GM12878 (cell line): ENCODE data around the gene HYI. TPM values are rescaled to one million over a fixed set of nuclear protein-coding genes. Genes with fewer than 3 reads are reported as not detected.

ENCODE experiments used
- ATAC-seq: fragments of 200-7000 bp; cut with Tn5 transposase; 3 replicates; pipeline ENCODE4 v1.9.1; 2020; ENCODE audit warnings: mild to moderate bottlenecking, moderate library complexity
- BruUV-seq: library from RNA; stranded (reverse); fragments of 400-500 nt; replicated peaks from 2 replicates; lab custom pipeline; 2021; lab: Mats Ljungman, UMichigan
- CTCF ChIA-PET: fragments of 300-600 bp; sonication (Branson Sonifier 250); formaldehyde crosslinking; extraction: SDS; loops from one replicate; lab custom pipeline; 2021; ENCODE audit warnings: inconsistent platforms; lab: Yijun Ruan, JAX
- POLR2A ChIA-PET: fragments of 350-600 bp; formaldehyde crosslinking; extraction: SDS; loops from one replicate; lab custom pipeline; 2021; ENCODE audit warnings: inconsistent platforms; lab: Charles Lee
- RAD21 ChIA-PET: fragments of 300-600 bp; sonication (Branson Sonifier 250); formaldehyde crosslinking; loops from one replicate; lab custom pipeline; 2023; ENCODE audit warnings: antibody characterized with exemption; ENCODE audit not compliant: unreplicated experiment; lab: Charles Lee
- SMC1A ChIA-PET: fragments of 300-600 bp; sonication (Branson Sonifier 250); formaldehyde crosslinking; loops from one replicate; lab custom pipeline; 2023; ENCODE audit not compliant: unreplicated experiment, uncharacterized antibody; lab: Charles Lee
- DNase-seq: peaks from one replicate; pipeline ENCODE4 v3.0.0-alpha.2; 2011; ENCODE audit warnings: low read depth, low spot score
- FAIRE-seq: peaks from 3 replicates; lab custom pipeline; 2011; peaks lifted over from hg19 to GRCh38; lab: Jason Lieb, UNC
- H2AFZ ChIP-seq: 2 replicates; pipeline ENCODE4 v1.6.0; 2011; ENCODE audit warnings: low read depth, low read length, control low read depth; ENCODE audit not compliant: control insufficient read depth
- H3K27ac ChIP-seq: 2 replicates; pipeline ENCODE4 v1.5.1; 2011; ENCODE audit warnings: control low read depth; ENCODE audit not compliant: control insufficient read depth, insufficient read depth
- H3K27me3 ChIP-seq, 2 experiments: replicated peaks in 1 of 2; 2 replicates each; pipeline versions ENCODE4 v1.6.0 to v1.6.1; 2011; ENCODE audit warnings: low read length in 1 of 2; ENCODE audit not compliant: control insufficient read depth in 2 of 2, insufficient read depth in 2 of 2
- H3K36me3 ChIP-seq, 2 experiments: 2 replicates each; pipeline ENCODE4 v1.5.1; 2011; ENCODE audit warnings: low read length in 1 of 2; ENCODE audit not compliant: control insufficient read depth in 2 of 2, insufficient read depth in 2 of 2
- H3K4me1 ChIP-seq: 2 replicates; pipeline ENCODE4 v1.6.1; 2011; ENCODE audit warnings: mild to moderate bottlenecking, low read length, moderate library complexity, mixed read lengths; ENCODE audit not compliant: control insufficient read depth, insufficient read depth
- H3K4me2 ChIP-seq: 2 replicates; pipeline ENCODE4 v1.6.0; 2011; ENCODE audit warnings: control low read depth; ENCODE audit not compliant: control insufficient read depth, insufficient read depth
- H3K4me3 ChIP-seq: fragments of 200-600 bp; sonication (generic); 2 replicates; pipeline ENCODE4 v1.5.1; 2016
- H3K79me2 ChIP-seq: 2 replicates; pipeline ENCODE4 v1.6.0; 2011; ENCODE audit warnings: low read length; ENCODE audit not compliant: control insufficient read depth, insufficient read depth
- H3K9ac ChIP-seq: 2 replicates; pipeline ENCODE4 v1.8.0; 2011; ENCODE audit warnings: low read length, control low read depth, mixed read lengths; ENCODE audit not compliant: control insufficient read depth, insufficient read depth
- H3K9me3 ChIP-seq: replicated peaks from 3 replicates; pipeline ENCODE4 v1.5.1; 2011; ENCODE audit warnings: mild to moderate bottlenecking, low read length; ENCODE audit not compliant: control insufficient read depth, insufficient read depth
- H4K20me1 ChIP-seq: 2 replicates; pipeline ENCODE4 v1.6.0; 2011; ENCODE audit not compliant: control insufficient read depth, insufficient read depth
- ASH2L ChIP-seq: fragments of 300-600, 200-600 bp; sonication (generic); IDR thresholded peaks from 2 replicates; pipeline ENCODE4 v1.6.1; 2017; ENCODE audit warnings: low read depth, mild to moderate bottlenecking, borderline replicate concordance
- BACH1 ChIP-seq: fragments of 450-650 bp; IDR thresholded peaks from 2 replicates; pipeline ENCODE4 v1.6.1; 2017; ENCODE audit warnings: mild to moderate bottlenecking, borderline replicate concordance
- CBX3 ChIP-seq: fragments of 200-600 bp; sonication (generic); IDR thresholded peaks from 2 replicates; pipeline ENCODE4 v1.6.1; 2016; ENCODE audit warnings: low read depth, borderline replicate concordance
- CHD4 ChIP-seq: fragments of 200-600 bp; sonication (generic); IDR thresholded peaks from 2 replicates; pipeline ENCODE4 v1.6.1; 2016; ENCODE audit warnings: mild to moderate bottlenecking
- CREM ChIP-seq: IDR thresholded peaks from 2 replicates; pipeline ENCODE4 v1.6.1; 2014; ENCODE audit warnings: antibody characterized with exemption, low read depth
- CTCF ChIP-seq, 3 experiments: IDR thresholded peaks in 2 of 3; conservative IDR thresholded peaks in 1 of 3; 2 replicates each; pipeline ENCODE4 v1.5.1; 2011; ENCODE audit warnings: low read depth in 3 of 3, low read length in 3 of 3, mild to moderate bottlenecking in 3 of 3, control low read depth in 2 of 3, moderate library complexity in 2 of 3, inconsistent platforms in 1 of 3, mixed read lengths in 1 of 3; ENCODE audit not compliant: control insufficient read depth in 2 of 3, insufficient read depth in 1 of 3; ENCODE audit errors: extremely low read depth in 1 of 3
- EED ChIP-seq: sonication (generic); IDR thresholded peaks from 2 replicates; pipeline ENCODE4 v1.6.1; 2016; ENCODE audit warnings: antibody characterized with exemption, low read depth
- IKZF2 ChIP-seq, 2 experiments: fragments of 450-650 bp; IDR thresholded peaks; 2 replicates each; pipeline ENCODE4 v1.6.1; 2017; ENCODE audit warnings: mild to moderate bottlenecking in 2 of 2, moderate library complexity in 2 of 2
- MEF2A ChIP-seq: IDR thresholded peaks from 2 replicates; pipeline ENCODE4 v1.6.1; 2011; ENCODE audit warnings: low read depth, mild to moderate bottlenecking, low read length, moderate library complexity; ENCODE audit not compliant: insufficient read depth
- NRF1 ChIP-seq: conservative IDR thresholded peaks from 2 replicates; pipeline ENCODE4 v1.6.1; 2011; ENCODE audit warnings: mild to moderate bottlenecking, low read depth, low read length, improper control_type of control experiment
- RAD21 ChIP-seq: IDR thresholded peaks from 2 replicates; pipeline ENCODE4 v1.6.1; 2011; ENCODE audit warnings: mild to moderate bottlenecking, low read depth, low read length, moderate library complexity; ENCODE audit not compliant: insufficient read depth
- SMAD5 ChIP-seq: IDR thresholded peaks from 2 replicates; pipeline ENCODE4 v1.6.1; 2016; ENCODE audit warnings: antibody characterized with exemption, low read depth
- SMC3 ChIP-seq: IDR thresholded peaks from 2 replicates; pipeline ENCODE4 v1.6.1; 2011; ENCODE audit warnings: low read length, improper control_type of control experiment, borderline replicate concordance
- WRNIP1 ChIP-seq: IDR thresholded peaks from 2 replicates; pipeline ENCODE4 v1.6.1; 2011; ENCODE audit warnings: low read depth, low read length, improper control_type of control experiment, borderline replicate concordance
- ZBTB33 ChIP-seq: fragments of 450-650 bp; IDR thresholded peaks from 2 replicates; pipeline ENCODE4 v1.6.1; 2017; ENCODE audit warnings: mild to moderate bottlenecking
- WGBS: methylation state at CpG from one replicate; pipeline ENCODE4 v1.1.6; 2016; ENCODE audit warnings: low lambda C conversion rate; ENCODE audit not compliant: insufficient replicate concordance, insufficient coverage; ENCODE audit errors: missing lambda C conversion rate; 5-methylcytosine and 5-hydroxymethylcytosine counted together
- in situ Hi-C: fragments of 300-500 bp; cut with MboI; formaldehyde crosslinking; loops from 9 replicates; pipeline ENCODE4 v1.14.3; 2018; ENCODE audit warnings: mixed read lengths
- intact Hi-C: fragments of 100-400 bp; cut with micrococcal nuclease; formaldehyde crosslinking; loops from one replicate; pipeline ENCODE4 v1.14.2; 2022; ENCODE audit not compliant: unreplicated experiment
- polyA plus RNA-seq, 11 experiments: library from polyadenylated mRNA; depleted of rRNA in 4 of 11; unstranded in 6 of 11; stranded (reverse) in 5 of 11; fragments of >200 nt; fragmentation: Nextera tagmentation in 4 of 11; fragmentation: Illumina TruSeq in 1 of 11; extraction: Ambion mirVana in 4 of 11; extraction: Trizol in 1 of 11; gene quantifications; 1 replicate in 1 of 11; 2 replicates in 10 of 11; pipeline versions ENCODE4 v1.2.1 to v1.2.3, GENCODE V29; 2011 to 2016; ENCODE audit warnings: inconsistent platforms in 2 of 11, missing spikeins in 2 of 11, low read depth in 1 of 11
- total RNA-seq, 4 experiments: library from RNA; depleted of rRNA in 3 of 4; stranded (reverse); fragments of >200 nt in 3 of 4; fragmentation: Illumina TruSeq in 1 of 4; extraction: Trizol in 1 of 4; gene quantifications; 2 replicates each; pipeline versions ENCODE4 v1.2.1 to v1.2.3, GENCODE V29; 2013 to 2021

Gene HYI
- total and polyA plus RNA-seq, 10 of the 15 experiments (the other 5 are each of a cell fraction or from before 2014, with no cell fraction given): 0.27 to 5.5 (median 2.0) TPM

- TF ChIP-seq CTCF (IDR thresholded peaks at IDR 0.05 in 2 of 3, conservative IDR thresholded peaks at IDR 0.05 in 1 of 3; ENCODE audit: control insufficient read depth in 2 of 3, extremely low read depth in 1 of 3, insufficient read depth in 1 of 3, low read depth in 3 of 3, low read length in 3 of 3): no peak
- no peak for TF ChIP-seq WRNIP1
- no peak for TF ChIP-seq CREM
- no peak for TF ChIP-seq ASH2L
- no peak for TF ChIP-seq EED
- no peak for TF ChIP-seq BACH1
- TF ChIP-seq CHD4: no peak
- no peak for TF ChIP-seq CBX3
- TF ChIP-seq NRF1: no peak
- no peak for TF ChIP-seq MEF2A
Measured at GRCh38 chr1:43415901-43416300, 37.8 kb downstream of the HYI start (continued).

GRCh38 chr1:43414634-43415223 lies 39.0 kb downstream of the HYI start:
- Histone ChIP-seq H3K9ac (no peak overlapping the region), H3K27me3 (no peaks in the 10 kb centered on the region), H3K27ac (no peak overlapping the region), H2AFZ (no peak overlapping the region), H4K20me1 (no peaks in the 10 kb centered on the region), H3K4me2 (no peak overlapping the region), H3K9me3 (no peaks in the 10 kb centered on the region), H3K4me1 (peaks cover 7% of the 10 kb centered on the region), H3K79me2 (no peaks in the 10 kb centered on the region), H3K36me3 (peaks cover 0 to 4% of the 10 kb centered on the region in 2 experiments; a peak in 3 of 4 replicates), H3K4me3 (no peak overlapping the region)
- ChIA-PET CTCF (interaction anchor here (0.6 to 6.2 kb wide), 26 partner anchors 8 to 636 kb away, joined by 3 to 89 read pairs (median 4); partner anchors contain the start of genes CFAP57, EBNA1BP2, HYI and MED8), SMC1A (interaction anchor here (0.6 to 5.5 kb wide), 19 partner anchors 15 to 502 kb away, joined by 3 to 70 read pairs (median 3); partner anchors contain the start of genes CDC20, HYI, MED8 and SZT2), POLR2A (interaction anchor here (0.5 to 1.8 kb wide), 3 partner anchors 46 to 340 kb away, joined by 4 to 8 read pairs (median 5); no protein-coding TSS in a partner anchor), RAD21 (interaction anchor here (1.0 to 5.4 kb wide), 14 partner anchors 24 to 500 kb away, joined by 3 to 52 read pairs (median 5); partner anchors contain the start of gene CDC20)
- FAIRE-seq: no peak
- no TSS peak for BruUV-seq
- no peak for DNase-seq
- TF ChIP-seq RAD21 (peak; percentile 67), CTCF (IDR thresholded peaks at IDR 0.05 in 2 of 3, conservative IDR thresholded peaks at IDR 0.05 in 1 of 3; ENCODE audit: control insufficient read depth in 2 of 3, extremely low read depth in 1 of 3, insufficient read depth in 1 of 3, low read depth in 3 of 3, low read length in 3 of 3) (peak; percentile 54 to 57 (median 55)), IKZF2 (IDR thresholded peaks at IDR 0.05) (no peak), ZBTB33 (no peak), SMC3 (peak; percentile 47; the same call in 1 of the 2 replicates), MEF2A (0 out of 2 replicates have a peak, but pooled peaks have one; percentile 39), SMAD5 (no peak)
- 71% methylated on average over 4 of the region's 5 CpGs for WGBS
- peak; percentile 90 for ATAC-seq
- in situ Hi-C loops (loop anchor here (5.0 kb wide), 1 partner anchor 187 kb away; no protein-coding TSS in a partner anchor), intact Hi-C loops (loop anchor here (1.0 to 5.0 kb wide), 2 partner anchors 187 to 342 kb away; no protein-coding TSS in a partner anchor)
